OCI-LY7 (cell line): ENCODE data around the gene TBC1D4. TPM values are rescaled to one million over a fixed set of nuclear protein-coding genes. Genes with fewer than 3 reads are reported as not detected.

Experiments
- BruUV-seq: library from RNA; stranded (reverse); fragments of 400-500 nt; replicated peaks from 2 replicates; lab custom pipeline; 2021; lab: Mats Ljungman, UMichigan
- CTCF ChIA-PET: fragments of 300-600 bp; sonication (Branson Sonifier 250); formaldehyde crosslinking; loops from one replicate; lab custom pipeline; 2022; ENCODE audit warnings: antibody characterized with exemption; ENCODE audit not compliant: unreplicated experiment; lab: Charles Lee
- POLR2A ChIA-PET: fragments of 300-600 bp; sonication (Branson Sonifier 250); formaldehyde crosslinking; loops from one replicate; lab custom pipeline; 2022; ENCODE audit warnings: antibody characterized with exemption; lab: Charles Lee
- DNase-seq: peaks from one replicate; pipeline ENCODE4 v3.0.0-alpha.2; 2015; ENCODE audit warnings: low spot score
- H2AFZ ChIP-seq: fragments of 200-600 bp; sonication (generic), shearing (Covaris generic); 2 replicates; pipeline ENCODE4 v1.6.1; 2014; ENCODE audit warnings: mild to moderate bottlenecking, antibody characterized with exemption, low read length, moderate library complexity
- H3K27ac ChIP-seq: fragments of 200-600 bp; sonication (generic); 2 replicates; pipeline ENCODE4 v1.5.1; 2014; ENCODE audit warnings: mixed run types, low read depth, mild to moderate bottlenecking, moderate library complexity, low read length, inconsistent platforms; ENCODE audit not compliant: poor library complexity, severe bottlenecking
- H3K36me3 ChIP-seq: fragments of 200-600 bp; sonication (generic); 2 replicates; pipeline ENCODE4 v1.6.1; 2014; ENCODE audit warnings: mild to moderate bottlenecking, antibody characterized with exemption, low read length, moderate library complexity, mixed read lengths; ENCODE audit not compliant: insufficient read depth
- H3K4me1 ChIP-seq: fragments of 200-600 bp; sonication (generic); 2 replicates; pipeline ENCODE4 v1.5.1; 2014; ENCODE audit warnings: mild to moderate bottlenecking, low read length; ENCODE audit not compliant: insufficient read depth, poor library complexity, severe bottlenecking
- H3K4me2 ChIP-seq: fragments of 200-600 bp; sonication (generic); 2 replicates; pipeline ENCODE4 v1.6.1; 2014; ENCODE audit warnings: mild to moderate bottlenecking, low read length
- H3K4me3 ChIP-seq: fragments of 200-600 bp; sonication (generic); 2 replicates; pipeline ENCODE4 v1.5.1; 2014; ENCODE audit warnings: mild to moderate bottlenecking, low read depth, low read length; ENCODE audit not compliant: poor library complexity, severe bottlenecking
- H3K79me2 ChIP-seq: fragments of 200-600 bp; sonication (generic); 2 replicates; pipeline ENCODE4 v1.6.1; 2016; ENCODE audit warnings: low read depth, mild to moderate bottlenecking, low read length, moderate library complexity, mixed read lengths; ENCODE audit not compliant: insufficient read depth
- H3K9me2 ChIP-seq: fragments of 200-600 bp; sonication (generic); 2 replicates; pipeline ENCODE4 v1.6.1; 2016; ENCODE audit warnings: mild to moderate bottlenecking, low read length, mixed read lengths; ENCODE audit not compliant: insufficient read depth
- H3K9me3 ChIP-seq: fragments of 200-600 bp; sonication (generic); 2 replicates; pipeline ENCODE4 v1.6.1; 2014; ENCODE audit warnings: mild to moderate bottlenecking, mixed run types, low read length, mixed read lengths
- H4K20me1 ChIP-seq: fragments of 200-600 bp; sonication (generic); 2 replicates; pipeline ENCODE4 v1.6.1; 2014; ENCODE audit warnings: mild to moderate bottlenecking, antibody characterized with exemption, low read length, moderate library complexity, mixed read lengths; ENCODE audit not compliant: insufficient read depth
- EZH2phosphoT487 ChIP-seq: fragments of 200-600 bp; sonication (generic); IDR thresholded peaks from 2 replicates; pipeline ENCODE4 v1.6.1; 2018; ENCODE audit warnings: low read depth, borderline replicate concordance, mild to moderate bottlenecking, mixed run types, antibody characterized with exemption, low read length, moderate library complexity, mixed read lengths
- intact Hi-C: fragments of 100-400 bp; cut with micrococcal nuclease; formaldehyde crosslinking; loops from one replicate; pipeline ENCODE4 v1.10.0; 2022; ENCODE audit not compliant: unreplicated experiment
- total RNA-seq, 2 experiments: library from RNA; depleted of rRNA in 1 of 2; stranded (reverse); fragments of >200 nt in 1 of 2; shearing (Covaris generic) in 1 of 2; gene quantifications; 2 replicates each; pipeline ENCODE4 v1.2.3, GENCODE V29; 2014 to 2022
- TF ChIP-seq, protein P1 (sequence below): fragments of 200-600 bp; sonication (generic); conservative IDR thresholded peaks from 2 replicates; pipeline ENCODE4 v1.5.1; 2014; ENCODE audit warnings: mild to moderate bottlenecking, antibody characterized with exemption, low read length, moderate library complexity, mixed read lengths

Gene TBC1D4
- total RNA-seq, 2 experiments from 2014 or later: 21.7 to 24.3 TPM

DNA sequence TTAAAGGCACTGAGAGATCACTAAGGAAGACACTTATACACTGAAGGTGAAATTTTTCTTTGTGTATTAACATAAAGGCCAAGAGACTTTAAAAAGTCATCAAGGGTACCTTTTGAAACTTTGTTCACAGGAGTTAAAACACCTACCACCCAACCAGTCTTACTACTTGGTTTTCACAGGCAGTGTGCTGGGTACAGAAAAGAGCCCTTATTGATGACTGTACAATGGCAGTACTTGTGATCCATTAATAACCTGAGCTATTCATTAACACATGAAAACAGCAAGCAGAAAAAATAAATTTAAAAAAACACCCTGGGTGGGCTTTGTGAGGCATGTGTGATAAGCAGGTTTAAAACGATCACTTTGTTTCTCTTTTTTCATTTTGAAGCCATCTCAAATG is 148.9 kb downstream of the TBC1D4 start:
- Histone ChIP-seq H3K79me2 (no peaks in the 10 kb centered on the region), H3K4me2 (no peak overlapping the region), H2AFZ (no peak overlapping the region), H3K36me3 (peaks cover 32% of the 10 kb centered on the region), H3K9me2 (no peaks in the 10 kb centered on the region), H3K9me3 (no peaks in the 10 kb centered on the region), H3K4me3 (no peak overlapping the region), H3K4me1 (no peaks in the 10 kb centered on the region), H3K27ac (no peak overlapping the region), H4K20me1 (no peaks in the 10 kb centered on the region)
- CTCF ChIA-PET: no interaction called here
- intact Hi-C loops: no loop called here
- POLR2A ChIA-PET: no interaction called here
- TF ChIP-seq EZH2phosphoT487: no peak
- TF ChIP-seq, protein P1, sequence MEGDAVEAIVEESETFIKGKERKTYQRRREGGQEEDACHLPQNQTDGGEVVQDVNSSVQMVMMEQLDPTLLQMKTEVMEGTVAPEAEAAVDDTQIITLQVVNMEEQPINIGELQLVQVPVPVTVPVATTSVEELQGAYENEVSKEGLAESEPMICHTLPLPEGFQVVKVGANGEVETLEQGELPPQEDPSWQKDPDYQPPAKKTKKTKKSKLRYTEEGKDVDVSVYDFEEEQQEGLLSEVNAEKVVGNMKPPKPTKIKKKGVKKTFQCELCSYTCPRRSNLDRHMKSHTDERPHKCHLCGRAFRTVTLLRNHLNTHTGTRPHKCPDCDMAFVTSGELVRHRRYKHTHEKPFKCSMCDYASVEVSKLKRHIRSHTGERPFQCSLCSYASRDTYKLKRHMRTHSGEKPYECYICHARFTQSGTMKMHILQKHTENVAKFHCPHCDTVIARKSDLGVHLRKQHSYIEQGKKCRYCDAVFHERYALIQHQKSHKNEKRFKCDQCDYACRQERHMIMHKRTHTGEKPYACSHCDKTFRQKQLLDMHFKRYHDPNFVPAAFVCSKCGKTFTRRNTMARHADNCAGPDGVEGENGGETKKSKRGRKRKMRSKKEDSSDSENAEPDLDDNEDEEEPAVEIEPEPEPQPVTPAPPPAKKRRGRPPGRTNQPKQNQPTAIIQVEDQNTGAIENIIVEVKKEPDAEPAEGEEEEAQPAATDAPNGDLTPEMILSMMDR: no peak
- no peak for DNase-seq
- no TSS peak for BruUV-seq

DNA sequence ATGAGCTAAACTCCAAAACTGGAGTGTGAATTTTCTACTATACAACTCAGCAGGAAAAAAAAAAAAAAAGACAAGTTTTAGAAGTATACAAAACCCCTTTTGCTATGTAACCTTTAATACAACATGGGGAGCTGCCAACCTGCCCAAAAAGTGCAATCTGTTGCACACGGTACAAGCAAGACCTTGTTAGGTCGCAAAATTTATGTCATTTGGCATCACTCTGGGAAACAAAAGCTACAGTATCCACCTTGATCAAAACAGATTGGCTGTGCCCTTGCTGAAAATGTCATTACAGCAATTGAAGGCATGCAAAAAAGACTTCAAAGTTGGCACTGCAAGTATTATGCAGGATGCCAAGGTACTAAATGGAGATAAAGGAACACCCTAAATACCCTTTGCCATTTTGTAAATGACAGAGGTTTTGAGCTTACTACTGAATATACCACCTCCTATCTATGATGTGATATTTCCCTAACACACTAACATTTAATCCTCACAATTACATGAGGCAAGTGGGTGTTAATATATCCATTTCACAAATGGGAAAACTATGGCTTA is 150.1 kb downstream of the TBC1D4 start:
- Histone ChIP-seq H2AFZ (no peak overlapping the region), H3K36me3 (peaks cover 21% of the 10 kb centered on the region), H3K27ac (no peak overlapping the region), H3K9me2 (no peaks in the 10 kb centered on the region), H3K4me2 (no peak overlapping the region), H3K4me3 (no peak overlapping the region), H3K9me3 (no peaks in the 10 kb centered on the region), H3K4me1 (no peaks in the 10 kb centered on the region), H4K20me1 (no peaks in the 10 kb centered on the region), H3K79me2 (no peaks in the 10 kb centered on the region)
- no TSS peak for BruUV-seq
- intact Hi-C loops: no loop called here
- DNase-seq: no peak
- TF ChIP-seq EZH2phosphoT487: no peak
- CTCF ChIA-PET: no interaction called here
- POLR2A ChIA-PET: interaction anchor here (0.7 to 1.2 kb wide), 4 partner anchors 8 to 124 kb away, joined by 3 to 4 read pairs (median 3); no protein-coding TSS in a partner anchor

DNA sequence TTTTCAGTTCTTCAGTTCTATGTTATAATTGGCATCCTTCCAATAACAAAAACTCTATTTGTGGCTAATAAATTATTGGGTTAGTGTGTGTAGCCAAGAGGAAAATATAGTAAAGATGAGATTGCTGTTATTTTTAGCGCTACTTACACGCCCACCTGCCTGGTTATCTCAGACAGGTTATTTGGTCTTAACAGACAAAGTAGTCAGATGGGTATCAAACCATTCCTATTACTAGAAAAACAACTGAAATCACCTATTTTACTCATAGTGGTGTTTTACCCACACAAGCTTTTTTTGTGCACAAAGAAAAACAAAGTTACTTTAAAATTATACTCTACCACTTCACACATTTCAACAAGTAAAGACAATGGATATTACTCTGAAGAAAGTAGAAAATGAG is 151.2 kb downstream of the TBC1D4 start:
- Histone ChIP-seq H4K20me1 (no peaks in the 10 kb centered on the region), H3K4me1 (no peaks in the 10 kb centered on the region), H3K36me3 (peaks cover 12% of the 10 kb centered on the region), H3K27ac (no peak overlapping the region), H3K79me2 (no peaks in the 10 kb centered on the region), H3K4me2 (no peak overlapping the region), H3K4me3 (no peak overlapping the region), H3K9me3 (no peaks in the 10 kb centered on the region), H3K9me2 (no peaks in the 10 kb centered on the region), H2AFZ (no peak overlapping the region)
- no peak for TF ChIP-seq EZH2phosphoT487
- TF ChIP-seq, protein P1: no peak
- BruUV-seq: no TSS peak
- ChIA-PET CTCF (no interaction called here), POLR2A (interaction anchor here (0.7 to 1.2 kb wide), 2 partner anchors 9 to 15 kb away, joined by 3 to 4 read pairs; no protein-coding TSS in a partner anchor)
- no peak for DNase-seq
- intact Hi-C loops: no loop called here
